ENCODE measurements around the gene CPXM2.

The CPXM2 gene

GRCh38 chr10:123837756-123838155, 53.9 kb downstream of the CPXM2 start:
- TF ChIP-seq, protein P1, sequence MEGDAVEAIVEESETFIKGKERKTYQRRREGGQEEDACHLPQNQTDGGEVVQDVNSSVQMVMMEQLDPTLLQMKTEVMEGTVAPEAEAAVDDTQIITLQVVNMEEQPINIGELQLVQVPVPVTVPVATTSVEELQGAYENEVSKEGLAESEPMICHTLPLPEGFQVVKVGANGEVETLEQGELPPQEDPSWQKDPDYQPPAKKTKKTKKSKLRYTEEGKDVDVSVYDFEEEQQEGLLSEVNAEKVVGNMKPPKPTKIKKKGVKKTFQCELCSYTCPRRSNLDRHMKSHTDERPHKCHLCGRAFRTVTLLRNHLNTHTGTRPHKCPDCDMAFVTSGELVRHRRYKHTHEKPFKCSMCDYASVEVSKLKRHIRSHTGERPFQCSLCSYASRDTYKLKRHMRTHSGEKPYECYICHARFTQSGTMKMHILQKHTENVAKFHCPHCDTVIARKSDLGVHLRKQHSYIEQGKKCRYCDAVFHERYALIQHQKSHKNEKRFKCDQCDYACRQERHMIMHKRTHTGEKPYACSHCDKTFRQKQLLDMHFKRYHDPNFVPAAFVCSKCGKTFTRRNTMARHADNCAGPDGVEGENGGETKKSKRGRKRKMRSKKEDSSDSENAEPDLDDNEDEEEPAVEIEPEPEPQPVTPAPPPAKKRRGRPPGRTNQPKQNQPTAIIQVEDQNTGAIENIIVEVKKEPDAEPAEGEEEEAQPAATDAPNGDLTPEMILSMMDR (IDR thresholded peaks at IDR 0.05; ENCODE audit: low read depth, low read length): no peak
- DNase-seq (ENCODE audit: low read depth in 2 of 2): no peak
- no peak overlapping the region for H3K4me3 ChIP-seq (replicated peaks in 1 of 2; ENCODE audit: low read depth in 2 of 2, low read length in 2 of 2)

DNA sequence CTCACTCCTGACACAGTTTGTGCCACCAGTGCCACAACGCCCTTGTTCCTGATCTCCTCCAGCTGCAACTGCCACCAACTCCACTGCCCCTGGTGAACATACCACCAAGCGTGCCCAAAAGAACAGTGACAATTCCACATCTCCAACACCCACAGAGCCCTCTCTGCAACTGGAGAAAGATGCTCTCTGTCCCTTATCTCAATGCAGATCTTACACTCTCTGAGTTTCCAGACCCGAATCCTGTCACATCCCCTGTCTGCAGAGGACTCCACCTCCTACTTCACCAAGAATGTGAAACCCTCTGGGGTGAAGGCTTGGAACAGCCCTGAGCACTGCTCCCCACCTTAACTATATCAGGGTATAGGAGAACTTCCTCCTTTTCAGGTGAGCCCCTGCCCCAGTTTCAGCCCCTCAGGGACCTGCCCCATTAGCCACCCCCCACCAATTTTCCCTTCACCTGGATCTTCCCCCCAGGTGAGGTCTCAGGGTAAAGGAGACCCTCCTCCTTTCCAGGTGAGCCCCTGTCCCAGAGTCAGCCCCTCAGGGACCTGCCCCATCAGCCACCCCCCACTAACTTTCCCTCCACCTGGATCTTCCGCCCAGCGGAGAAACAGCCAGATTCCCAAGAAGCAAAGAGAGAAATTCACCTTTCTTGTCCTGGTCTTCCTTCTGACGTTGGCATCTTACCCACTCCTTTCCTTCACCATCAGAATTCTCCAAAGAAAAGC, 55.0 kb downstream of the CPXM2 start:
- H3K4me3 ChIP-seq (replicated peaks in 1 of 2; ENCODE audit: low read depth in 2 of 2, low read length in 2 of 2): no peak overlapping the region
- DNase-seq (ENCODE audit: low read depth in 2 of 2): no peak
- TF ChIP-seq, protein P1 (IDR thresholded peaks at IDR 0.05; ENCODE audit: low read depth, low read length): no peak

DNA sequence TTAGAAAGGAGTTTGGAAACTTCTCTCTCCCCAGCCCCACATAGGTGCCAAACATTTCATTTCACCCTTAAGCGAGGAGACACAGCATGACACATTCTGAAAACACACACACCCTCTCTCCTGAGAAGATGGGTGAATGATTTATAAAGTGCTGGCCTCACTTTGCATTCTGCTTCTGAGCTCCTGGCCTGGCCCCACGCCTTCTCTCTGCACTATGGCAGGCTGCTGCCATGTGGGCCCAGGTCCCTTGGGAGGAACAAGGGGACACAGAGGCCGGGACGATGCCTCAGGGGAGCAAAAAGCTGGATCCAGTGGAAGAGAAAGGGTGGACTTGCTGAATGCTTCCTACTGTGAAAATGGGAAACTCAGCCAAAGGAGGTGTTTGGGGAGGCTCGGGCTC, 56.0 kb downstream of the CPXM2 start:
- TF ChIP-seq, protein P1 (IDR thresholded peaks at IDR 0.05; ENCODE audit: low read depth, low read length): no peak
- no peak overlapping the region for H3K4me3 ChIP-seq (replicated peaks in 1 of 2; ENCODE audit: low read depth in 2 of 2, low read length in 2 of 2)
- DNase-seq (ENCODE audit: low read depth in 2 of 2): no peak

GRCh38 chr10:123833170-123833850, 58.3 kb downstream of the CPXM2 start:
- TF ChIP-seq, protein P1 (IDR thresholded peaks at IDR 0.05; ENCODE audit: low read depth, low read length): no peak

GRCh38 chr10:123831259-123831658, 60.3 kb downstream of the CPXM2 start:
- no peak for DNase-seq (ENCODE audit: low read depth in 2 of 2)
- TF ChIP-seq, protein P1 (IDR thresholded peaks at IDR 0.05; ENCODE audit: low read depth, low read length): no peak
- no peak overlapping the region for H3K4me3 ChIP-seq (replicated peaks in 1 of 2; ENCODE audit: low read depth in 2 of 2, low read length in 2 of 2)

More at GRCh38 chr10:123833170-123833850, 58.3 kb downstream of the CPXM2 start:
- H3K4me3 ChIP-seq (replicated peaks in 1 of 2; ENCODE audit: low read depth in 2 of 2, low read length in 2 of 2): no peak overlapping the region
- no peak for DNase-seq (ENCODE audit: low read depth in 2 of 2)

DNA sequence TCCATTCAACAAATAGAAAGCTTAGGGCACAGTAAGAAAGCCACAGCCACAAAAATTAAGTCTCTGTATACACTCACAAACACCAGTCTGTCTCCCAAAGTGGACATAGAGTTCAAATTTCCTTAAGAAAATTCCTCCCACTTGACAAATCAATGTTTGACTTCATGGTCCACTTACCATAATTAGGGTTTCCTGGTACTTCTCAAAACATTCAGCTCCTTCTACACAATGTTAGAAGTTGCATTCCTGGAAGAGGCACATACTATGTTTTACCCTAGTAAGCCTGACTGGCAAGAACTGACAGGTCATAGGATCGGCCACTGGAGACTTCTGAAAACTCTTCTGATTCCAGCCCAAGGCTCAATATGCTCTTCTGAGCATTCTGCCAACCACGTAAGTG, 70.5 kb downstream of the CPXM2 start:
- TF ChIP-seq, protein P1 (IDR thresholded peaks at IDR 0.05; ENCODE audit: low read depth, low read length): no peak
- H3K4me3 ChIP-seq (replicated peaks in 1 of 2; ENCODE audit: low read depth in 2 of 2, low read length in 2 of 2): no peak overlapping the region

More for the DNA sequence above, 70.5 kb downstream of the CPXM2 start:
- DNase-seq (ENCODE audit: low read depth in 2 of 2): no peak

Measured in cardiac fibroblast (primary cell).